ENCODE measurements around the gene TEX52. TPM values are rescaled to one million over a fixed set of nuclear protein-coding genes. Genes with fewer than 3 reads are reported as not detected.

The TEX52 gene
- total and polyA plus RNA-seq, 2 of the 13 experiments (the other 11 are each of a cell fraction or from before 2014, with no cell fraction given), result 0.05 TPM; not detected in 1

DNA sequence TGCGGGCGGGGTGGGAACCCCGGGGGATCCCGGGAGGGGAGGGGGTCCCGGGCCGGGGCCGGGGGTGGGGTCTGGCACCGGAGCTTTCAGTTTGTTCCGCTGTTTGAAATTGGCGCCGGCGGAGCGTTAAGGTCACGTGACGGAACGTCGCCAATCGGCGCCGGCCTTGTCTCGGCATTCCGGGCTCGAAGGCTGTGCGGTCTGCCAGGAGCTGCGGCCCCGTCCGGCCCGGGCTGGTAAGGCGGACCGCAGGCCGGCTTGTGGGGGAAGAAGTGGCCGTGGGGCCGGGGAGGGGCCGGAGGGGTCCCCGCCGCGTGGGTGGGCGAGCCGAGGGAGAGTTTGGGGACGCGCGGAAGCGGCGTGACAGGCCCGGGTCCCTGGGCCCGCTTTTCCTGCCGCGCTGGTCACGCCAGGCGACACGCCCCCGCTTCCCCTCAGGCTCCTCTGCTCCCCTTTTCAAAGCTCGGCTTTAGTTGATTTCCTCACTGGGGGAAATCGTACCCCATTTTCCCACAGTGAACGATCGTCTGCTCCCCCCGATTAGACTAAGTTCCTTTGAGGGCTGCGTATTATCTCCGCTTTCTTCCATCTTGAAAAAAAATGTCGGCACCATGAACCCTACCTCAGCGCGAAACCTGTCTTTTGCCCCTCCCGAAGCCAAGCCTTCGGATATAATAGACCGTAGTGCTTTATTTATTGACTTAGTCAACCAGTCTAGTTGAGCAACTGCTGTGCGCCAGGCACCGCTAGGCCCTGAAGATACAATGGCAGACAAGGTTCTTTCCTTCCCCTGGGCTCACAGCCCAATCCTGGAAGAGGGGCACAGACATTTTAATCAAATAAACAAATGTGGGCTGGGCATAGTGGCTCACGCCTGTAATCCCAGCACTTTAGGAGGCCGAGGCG is 20.5 kb upstream of the TEX52 start, which contains the start of the genes FOXM1 and RHNO1 (continued):
- TF ChIP-seq, protein P1, sequence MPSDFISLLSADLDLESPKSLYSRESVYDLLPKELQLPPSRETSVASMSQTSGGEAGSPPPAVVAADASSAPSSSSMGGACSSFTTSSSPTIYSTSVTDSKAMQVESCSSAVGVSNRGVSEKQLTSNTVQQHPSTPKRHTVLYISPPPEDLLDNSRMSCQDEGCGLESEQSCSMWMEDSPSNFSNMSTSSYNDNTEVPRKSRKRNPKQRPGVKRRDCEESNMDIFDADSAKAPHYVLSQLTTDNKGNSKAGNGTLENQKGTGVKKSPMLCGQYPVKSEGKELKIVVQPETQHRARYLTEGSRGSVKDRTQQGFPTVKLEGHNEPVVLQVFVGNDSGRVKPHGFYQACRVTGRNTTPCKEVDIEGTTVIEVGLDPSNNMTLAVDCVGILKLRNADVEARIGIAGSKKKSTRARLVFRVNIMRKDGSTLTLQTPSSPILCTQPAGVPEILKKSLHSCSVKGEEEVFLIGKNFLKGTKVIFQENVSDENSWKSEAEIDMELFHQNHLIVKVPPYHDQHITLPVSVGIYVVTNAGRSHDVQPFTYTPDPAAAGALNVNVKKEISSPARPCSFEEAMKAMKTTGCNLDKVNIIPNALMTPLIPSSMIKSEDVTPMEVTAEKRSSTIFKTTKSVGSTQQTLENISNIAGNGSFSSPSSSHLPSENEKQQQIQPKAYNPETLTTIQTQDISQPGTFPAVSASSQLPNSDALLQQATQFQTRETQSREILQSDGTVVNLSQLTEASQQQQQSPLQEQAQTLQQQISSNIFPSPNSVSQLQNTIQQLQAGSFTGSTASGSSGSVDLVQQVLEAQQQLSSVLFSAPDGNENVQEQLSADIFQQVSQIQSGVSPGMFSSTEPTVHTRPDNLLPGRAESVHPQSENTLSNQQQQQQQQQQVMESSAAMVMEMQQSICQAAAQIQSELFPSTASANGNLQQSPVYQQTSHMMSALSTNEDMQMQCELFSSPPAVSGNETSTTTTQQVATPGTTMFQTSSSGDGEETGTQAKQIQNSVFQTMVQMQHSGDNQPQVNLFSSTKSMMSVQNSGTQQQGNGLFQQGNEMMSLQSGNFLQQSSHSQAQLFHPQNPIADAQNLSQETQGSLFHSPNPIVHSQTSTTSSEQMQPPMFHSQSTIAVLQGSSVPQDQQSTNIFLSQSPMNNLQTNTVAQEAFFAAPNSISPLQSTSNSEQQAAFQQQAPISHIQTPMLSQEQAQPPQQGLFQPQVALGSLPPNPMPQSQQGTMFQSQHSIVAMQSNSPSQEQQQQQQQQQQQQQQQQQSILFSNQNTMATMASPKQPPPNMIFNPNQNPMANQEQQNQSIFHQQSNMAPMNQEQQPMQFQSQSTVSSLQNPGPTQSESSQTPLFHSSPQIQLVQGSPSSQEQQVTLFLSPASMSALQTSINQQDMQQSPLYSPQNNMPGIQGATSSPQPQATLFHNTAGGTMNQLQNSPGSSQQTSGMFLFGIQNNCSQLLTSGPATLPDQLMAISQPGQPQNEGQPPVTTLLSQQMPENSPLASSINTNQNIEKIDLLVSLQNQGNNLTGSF (CRISPR knock-in tag; IDR thresholded peaks at IDR 0.05), result 0 out of 2 replicates have a peak, but pooled peaks have one; percentile 51
- TF ChIP-seq ZNF180 (CRISPR knock-in tag; IDR thresholded peaks at IDR 0.05; ENCODE audit: borderline replicate concordance, low read depth) (no peak), GTF3A (CRISPR knock-in tag; conservative IDR thresholded peaks at IDR 0.05) (no peak), ZNF138 (CRISPR knock-in tag; IDR thresholded peaks at IDR 0.05; ENCODE audit: low read depth) (0 out of 2 replicates have a peak, but pooled peaks have one; percentile 74), PCBP2 (optimal IDR thresholded peaks at IDR 0.05; ENCODE audit: low read depth, low read length, poor library complexity, severe bottlenecking) (no peak)
- TF ChIP-seq, protein P2, sequence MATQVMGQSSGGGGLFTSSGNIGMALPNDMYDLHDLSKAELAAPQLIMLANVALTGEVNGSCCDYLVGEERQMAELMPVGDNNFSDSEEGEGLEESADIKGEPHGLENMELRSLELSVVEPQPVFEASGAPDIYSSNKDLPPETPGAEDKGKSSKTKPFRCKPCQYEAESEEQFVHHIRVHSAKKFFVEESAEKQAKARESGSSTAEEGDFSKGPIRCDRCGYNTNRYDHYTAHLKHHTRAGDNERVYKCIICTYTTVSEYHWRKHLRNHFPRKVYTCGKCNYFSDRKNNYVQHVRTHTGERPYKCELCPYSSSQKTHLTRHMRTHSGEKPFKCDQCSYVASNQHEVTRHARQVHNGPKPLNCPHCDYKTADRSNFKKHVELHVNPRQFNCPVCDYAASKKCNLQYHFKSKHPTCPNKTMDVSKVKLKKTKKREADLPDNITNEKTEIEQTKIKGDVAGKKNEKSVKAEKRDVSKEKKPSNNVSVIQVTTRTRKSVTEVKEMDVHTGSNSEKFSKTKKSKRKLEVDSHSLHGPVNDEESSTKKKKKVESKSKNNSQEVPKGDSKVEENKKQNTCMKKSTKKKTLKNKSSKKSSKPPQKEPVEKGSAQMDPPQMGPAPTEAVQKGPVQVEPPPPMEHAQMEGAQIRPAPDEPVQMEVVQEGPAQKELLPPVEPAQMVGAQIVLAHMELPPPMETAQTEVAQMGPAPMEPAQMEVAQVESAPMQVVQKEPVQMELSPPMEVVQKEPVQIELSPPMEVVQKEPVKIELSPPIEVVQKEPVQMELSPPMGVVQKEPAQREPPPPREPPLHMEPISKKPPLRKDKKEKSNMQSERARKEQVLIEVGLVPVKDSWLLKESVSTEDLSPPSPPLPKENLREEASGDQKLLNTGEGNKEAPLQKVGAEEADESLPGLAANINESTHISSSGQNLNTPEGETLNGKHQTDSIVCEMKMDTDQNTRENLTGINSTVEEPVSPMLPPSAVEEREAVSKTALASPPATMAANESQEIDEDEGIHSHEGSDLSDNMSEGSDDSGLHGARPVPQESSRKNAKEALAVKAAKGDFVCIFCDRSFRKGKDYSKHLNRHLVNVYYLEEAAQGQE (IDR thresholded peaks at IDR 0.05; ENCODE audit: borderline replicate concordance in 1 of 2, low read depth in 1 of 2, low read length in 2 of 2), result no peak
- TF ChIP-seq, protein P3, sequence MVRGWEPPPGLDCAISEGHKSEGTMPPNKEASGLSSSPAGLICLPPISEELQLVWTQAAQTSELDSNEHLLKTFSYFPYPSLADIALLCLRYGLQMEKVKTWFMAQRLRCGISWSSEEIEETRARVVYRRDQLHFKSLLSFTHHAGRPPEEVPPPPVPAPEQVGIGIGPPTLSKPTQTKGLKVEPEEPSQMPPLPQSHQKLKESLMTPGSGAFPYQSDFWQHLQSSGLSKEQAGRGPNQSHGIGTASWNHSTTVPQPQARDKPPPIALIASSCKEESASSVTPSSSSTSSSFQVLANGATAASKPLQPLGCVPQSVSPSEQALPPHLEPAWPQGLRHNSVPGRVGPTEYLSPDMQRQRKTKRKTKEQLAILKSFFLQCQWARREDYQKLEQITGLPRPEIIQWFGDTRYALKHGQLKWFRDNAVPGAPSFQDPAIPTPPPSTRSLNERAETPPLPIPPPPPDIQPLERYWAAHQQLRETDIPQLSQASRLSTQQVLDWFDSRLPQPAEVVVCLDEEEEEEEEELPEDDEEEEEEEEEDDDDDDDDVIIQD (CRISPR knock-in tag; IDR thresholded peaks at IDR 0.05; ENCODE audit: low read depth), result no peak

All from HepG2 (cell line).